Endothelial cell of umbilical vein (primary cell): Measurements from ENCODE around the gene KCNIP1. TPM values are rescaled to one million over a fixed set of nuclear protein-coding genes. Genes with fewer than 3 reads are reported as not detected.

Experiments
- BruUV-seq: library from RNA; stranded (reverse); fragments of 400-500 nt; replicated peaks from 2 replicates; lab custom pipeline; 2021; lab: Mats Ljungman, UMichigan
- CTCF ChIA-PET: fragments of 300-600, 350-600 bp; sonication (Branson Sonifier 250); formaldehyde crosslinking; loops from one replicate; lab custom pipeline; 2021; ENCODE audit warnings: antibody characterized with exemption, inconsistent platforms; lab: Charles Lee
- POLR2A ChIA-PET: fragments of 300-600, 350-600 bp; sonication (Branson Sonifier 250); formaldehyde crosslinking; loops from one replicate; lab custom pipeline; 2021; ENCODE audit warnings: antibody characterized with exemption, inconsistent platforms; lab: Charles Lee
- DNase-seq: peaks from one replicate; pipeline ENCODE4 v3.0.0-alpha.2; 2011; ENCODE audit warnings: low read depth, low spot score
- FAIRE-seq: peaks from 2 replicates; lab custom pipeline; 2011; peaks lifted over from hg19 to GRCh38; lab: Jason Lieb, UNC
- H2AFZ ChIP-seq: 2 replicates; pipeline ENCODE4 v1.6.0; 2012; ENCODE audit warnings: low read depth, low read length, control low read depth, inconsistent platforms
- H3K27ac ChIP-seq: 2 replicates; pipeline ENCODE4 v1.5.1; 2011; ENCODE audit warnings: low read depth, mild to moderate bottlenecking, control low read depth, low read length, moderate library complexity; ENCODE audit not compliant: insufficient read depth
- H3K27me3 ChIP-seq, 2 experiments: 2 replicates each; pipeline versions ENCODE4 v1.6.0 to v1.6.1; 2011; ENCODE audit warnings: low read length in 2 of 2, mixed read lengths in 1 of 2; ENCODE audit not compliant: control insufficient read depth in 2 of 2, insufficient read depth in 2 of 2
- H3K36me3 ChIP-seq, 2 experiments: 2 replicates in 1 of 2; 3 replicates in 1 of 2; pipeline ENCODE4 v1.5.1; 2011; ENCODE audit warnings: low read length in 2 of 2, mild to moderate bottlenecking in 1 of 2, moderate library complexity in 1 of 2; ENCODE audit not compliant: control insufficient read depth in 2 of 2, insufficient read depth in 2 of 2; ENCODE audit errors: extremely low read depth in 1 of 2
- H3K4me1 ChIP-seq: 3 replicates; pipeline ENCODE4 v1.5.1; 2011; ENCODE audit warnings: mild to moderate bottlenecking, low read length; ENCODE audit not compliant: control insufficient read depth, insufficient read depth; ENCODE audit errors: extremely low read depth
- H3K4me2 ChIP-seq: 2 replicates; pipeline ENCODE4 v1.6.1; 2011; ENCODE audit warnings: low read length, control low read depth, mixed read lengths; ENCODE audit not compliant: insufficient read depth
- H3K4me3 ChIP-seq, 3 experiments: fragments of 200-600 bp in 1 of 3; sonication (generic), shearing (Covaris generic) in 1 of 3; replicated peaks in 1 of 3; 2 replicates each; pipeline ENCODE4 v1.5.1; 2011 to 2016; ENCODE audit warnings: control low read depth in 3 of 3, low read length in 3 of 3, mild to moderate bottlenecking in 2 of 3, inconsistent platforms in 1 of 3, low read depth in 1 of 3, moderate library complexity in 1 of 3; ENCODE audit not compliant: insufficient read depth in 1 of 3
- H3K79me2 ChIP-seq: 2 replicates; pipeline ENCODE4 v1.6.0; 2012; ENCODE audit warnings: low read length, inconsistent platforms; ENCODE audit not compliant: control insufficient read depth, insufficient read depth
- H3K9ac ChIP-seq: replicated peaks from 2 replicates; pipeline ENCODE3; 2011; ENCODE audit warnings: low read length, control low read depth; ENCODE audit not compliant: insufficient read depth; ENCODE audit errors: extremely low read depth
- H3K9me1 ChIP-seq: replicated peaks from 3 replicates; pipeline ENCODE4 v1.6.0; 2011; ENCODE audit warnings: mild to moderate bottlenecking, low read length; ENCODE audit not compliant: control insufficient read depth, insufficient read depth; ENCODE audit errors: extremely low read depth
- H3K9me3 ChIP-seq: replicated peaks from 2 replicates; pipeline ENCODE4 v1.5.1; 2012; ENCODE audit warnings: low read length, inconsistent platforms; ENCODE audit not compliant: control insufficient read depth, insufficient read depth
- H4K20me1 ChIP-seq: replicated peaks from 2 replicates; pipeline ENCODE3; 2011; ENCODE audit warnings: mild to moderate bottlenecking, low read length; ENCODE audit not compliant: control insufficient read depth, insufficient read depth; ENCODE audit errors: extremely low read depth
- CTCF ChIP-seq, 2 donors: IDR thresholded peaks; 1 replicate in 1 of 2; 2 replicates in 1 of 2; pipeline ENCODE4 v1.5.1; 2011; ENCODE audit warnings: low read length in 2 of 2, mild to moderate bottlenecking in 2 of 2, moderate library complexity in 2 of 2, control low read depth in 1 of 2, inconsistent platforms in 1 of 2, low read depth in 1 of 2; ENCODE audit not compliant: insufficient read depth in 1 of 2; ENCODE audit errors: extremely low read depth in 1 of 2
- EZH2 ChIP-seq: IDR thresholded peaks from 2 replicates; pipeline ENCODE4 v1.6.1; 2012; ENCODE audit warnings: borderline replicate concordance, low read depth, mild to moderate bottlenecking, moderate library complexity, low read length, inconsistent platforms; ENCODE audit not compliant: severe bottlenecking
- FOS ChIP-seq: IDR thresholded peaks from 2 replicates; pipeline ENCODE4 v1.6.1; 2011; ENCODE audit warnings: mild to moderate bottlenecking, low read length, moderate library complexity, borderline replicate concordance; ENCODE audit not compliant: insufficient read depth
- GATA2 ChIP-seq: IDR thresholded peaks from 2 replicates; pipeline ENCODE4 v1.7.0; 2011; ENCODE audit warnings: low read depth, mild to moderate bottlenecking, moderate library complexity, mixed read lengths, low read length; ENCODE audit not compliant: insufficient read length, insufficient read depth
- JUN ChIP-seq: IDR thresholded peaks from 2 replicates; pipeline ENCODE4 v1.6.1; 2011; ENCODE audit warnings: borderline replicate concordance, low read depth; ENCODE audit not compliant: insufficient read length, insufficient read depth
- MAX ChIP-seq: IDR thresholded peaks from 2 replicates; pipeline ENCODE4 v1.6.1; 2011; ENCODE audit not compliant: insufficient read depth, insufficient read length
- MYC ChIP-seq: IDR thresholded peaks from one replicate; pipeline ENCODE4 v1.6.1; 2011; ENCODE audit warnings: mild to moderate bottlenecking, low read depth, low read length
- POLR2A ChIP-seq: IDR thresholded peaks from 2 replicates; pipeline ENCODE4 v1.6.1; 2012; ENCODE audit warnings: low read depth, mild to moderate bottlenecking, control low read depth, low read length
- POLR2AphosphoS5 ChIP-seq: IDR thresholded peaks from 2 replicates; pipeline ENCODE4 v1.6.1; 2012; ENCODE audit warnings: low read depth, mild to moderate bottlenecking, control low read depth, low read length, moderate library complexity; ENCODE audit not compliant: insufficient read depth
- dilution Hi-C: fragments of 300-500 bp; cut with MboI; formaldehyde crosslinking; loops from one replicate; pipeline ENCODE4 v1.15.0; 2019; ENCODE audit warnings: low sequenced_read_pairs; ENCODE audit not compliant: extremely low pct_ligation_motif_present
- intact Hi-C: fragments of 100-400 bp; cut with micrococcal nuclease; formaldehyde crosslinking; loops from one replicate; pipeline ENCODE4 v1.10.0; 2022
- polyA plus RNA-seq, 4 experiments: library from polyadenylated mRNA; depleted of rRNA in 3 of 4; stranded (reverse) in 3 of 4; unstranded in 1 of 4; fragments of >200 nt; gene quantifications; 2 replicates each; pipeline versions ENCODE4 v1.2.1 to v1.2.3, GENCODE V29; 2011 to 2012; ENCODE audit warnings: missing spikeins in 1 of 4
- total RNA-seq: library from RNA; stranded (reverse); gene quantifications from 2 replicates; pipeline ENCODE4 v1.2.3, GENCODE V29; 2021

KCNIP1 gene
- total and polyA plus RNA-seq, 2 donors (not counting 3 experiments of a cell fraction or from before 2014, with no cell fraction given) = 0.15 TPM; not detected in 1

- H3K4me1 ChIP-seq = no peaks in the 10 kb centered on the region
- H4K20me1 ChIP-seq = no peaks in the 10 kb centered on the region
- H3K79me2 ChIP-seq = no peaks in the 10 kb centered on the region
- H2AFZ ChIP-seq = no peak overlapping the region
- no peaks in the 10 kb centered on the region for H3K27me3 ChIP-seq
- intact Hi-C loops = no loop called here
- no peaks in the 10 kb centered on the region for H3K9me3 ChIP-seq
- H3K9me1 ChIP-seq = no peaks in the 10 kb centered on the region
- H3K9ac ChIP-seq = no peak overlapping the region
- dilution Hi-C loops = no loop called here
- no peak for FAIRE-seq
- H3K27ac ChIP-seq = no peak overlapping the region
- no peak overlapping the region for H3K4me3 ChIP-seq
- ChIA-PET POLR2A (no interaction called here), CTCF (interaction anchor here (1.1 kb wide), 1 partner anchor 155 kb away, joined by 4 read pairs; no protein-coding TSS in a partner anchor)
- no peak overlapping the region for H3K4me2 ChIP-seq
- no peak for TF ChIP-seq FOS
- TF ChIP-seq MYC = no peak
- TF ChIP-seq GATA2 = no peak
- no peak for TF ChIP-seq EZH2
- no peak for TF ChIP-seq CTCF (IDR thresholded peaks at IDR 0.05; ENCODE audit: extremely low read depth in 1 of 2, insufficient read depth in 1 of 2, low read depth in 1 of 2, low read length in 2 of 2)
- no peak for TF ChIP-seq MAX
- TF ChIP-seq POLR2AphosphoS5 = no peak
- no peak for TF ChIP-seq POLR2A
- no peak for TF ChIP-seq JUN
- BruUV-seq = no TSS peak
- no peaks in the 10 kb centered on the region for H3K36me3 ChIP-seq
- DNase-seq = no peak
These were observed 86.7 kb downstream of the KCNIP1 start for GRCh38 chr5:170590566-170590965.
